GM18868 (cell line): Measurements from ENCODE around the gene UBTFL1.
"Not testable (repeated sequence)": the region's sequence is repeated elsewhere in the genome, so short reads cannot be mapped to it uniquely, and the experiment has no call there.

ENCODE experiments used
- ATAC-seq: cut with Tn5 transposase; IDR thresholded peaks from one replicate; pipeline ENCODE4 v1.9.1; 2021; ENCODE audit warnings: mild to moderate bottlenecking, moderate library complexity; ENCODE audit not compliant: unreplicated experiment

UBTFL1 gene, protein sequence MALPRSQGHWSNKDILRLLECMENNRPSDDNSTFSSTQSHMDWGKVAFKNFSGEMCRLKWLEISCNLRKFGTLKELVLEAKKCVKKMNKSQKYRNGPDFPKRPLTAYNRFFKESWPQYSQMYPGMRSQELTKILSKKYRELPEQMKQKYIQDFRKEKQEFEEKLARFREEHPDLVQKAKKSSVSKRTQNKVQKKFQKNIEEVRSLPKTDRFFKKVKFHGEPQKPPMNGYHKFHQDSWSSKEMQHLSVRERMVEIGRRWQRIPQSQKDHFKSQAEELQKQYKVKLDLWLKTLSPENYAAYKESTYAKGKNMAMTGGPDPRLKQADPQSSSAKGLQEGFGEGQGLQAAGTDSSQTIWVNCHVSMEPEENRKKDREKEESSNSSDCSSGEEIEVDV

GRCh38 chr11:90085650-90086049 lies at the start of gene UBTFL1:
TSS of gene UBTFL1 (plus strand) at chr11:90085950. CDS start at chr11:90085950, 0 bp downstream.
- ATAC-seq: not testable (repeated sequence)

GRCh38 chr11:90051591-90052209 lies 34.0 kb upstream of the UBTFL1 start:
- not testable (repeated sequence) for ATAC-seq

DNA sequence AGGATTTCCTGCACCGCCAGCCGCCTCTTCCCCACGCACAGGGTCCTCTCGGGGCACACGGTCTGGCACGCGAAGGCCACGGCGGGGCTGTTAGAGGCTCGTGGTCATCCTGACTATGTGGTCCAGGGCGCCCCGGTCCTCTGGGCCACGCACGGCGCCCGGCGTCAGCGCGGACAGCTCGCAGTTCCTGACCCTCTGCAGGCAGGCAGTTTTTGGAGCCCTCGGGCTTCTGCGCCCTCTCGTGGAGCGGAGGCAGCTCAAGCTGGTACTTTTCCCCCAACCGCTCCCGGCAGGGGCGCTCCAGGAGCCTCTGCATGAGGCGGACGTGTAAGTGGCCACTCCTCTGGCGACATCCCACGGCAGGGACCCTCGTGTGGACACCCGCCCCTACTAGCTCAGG lies 33.4 kb upstream of the UBTFL1 start:
- not testable (repeated sequence) for ATAC-seq

GRCh38 chr11:90053545-90053944 lies 32.2 kb upstream of the UBTFL1 start:
- ATAC-seq: not testable (repeated sequence)

DNA sequence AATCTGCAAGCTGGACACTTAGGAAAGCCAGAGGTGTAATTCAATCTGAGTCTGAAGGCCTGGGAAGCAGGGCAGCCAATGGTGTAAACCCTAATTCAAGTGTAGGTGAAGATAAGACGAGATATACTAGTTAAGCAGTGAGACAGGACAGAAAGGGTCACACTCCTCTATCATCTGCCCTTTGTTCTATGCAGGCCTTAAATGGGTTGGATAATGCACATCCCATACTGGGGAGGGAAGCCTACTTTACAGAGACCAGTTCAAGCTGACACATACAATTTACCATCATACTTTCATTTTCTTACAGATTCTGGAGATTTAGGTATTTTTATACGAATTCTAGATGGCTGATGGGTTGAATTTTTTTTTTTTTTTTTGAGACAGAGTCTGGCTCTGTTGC lies 3.0 kb downstream of the UBTFL1 start:
- ATAC-seq: not testable (repeated sequence)

DNA sequence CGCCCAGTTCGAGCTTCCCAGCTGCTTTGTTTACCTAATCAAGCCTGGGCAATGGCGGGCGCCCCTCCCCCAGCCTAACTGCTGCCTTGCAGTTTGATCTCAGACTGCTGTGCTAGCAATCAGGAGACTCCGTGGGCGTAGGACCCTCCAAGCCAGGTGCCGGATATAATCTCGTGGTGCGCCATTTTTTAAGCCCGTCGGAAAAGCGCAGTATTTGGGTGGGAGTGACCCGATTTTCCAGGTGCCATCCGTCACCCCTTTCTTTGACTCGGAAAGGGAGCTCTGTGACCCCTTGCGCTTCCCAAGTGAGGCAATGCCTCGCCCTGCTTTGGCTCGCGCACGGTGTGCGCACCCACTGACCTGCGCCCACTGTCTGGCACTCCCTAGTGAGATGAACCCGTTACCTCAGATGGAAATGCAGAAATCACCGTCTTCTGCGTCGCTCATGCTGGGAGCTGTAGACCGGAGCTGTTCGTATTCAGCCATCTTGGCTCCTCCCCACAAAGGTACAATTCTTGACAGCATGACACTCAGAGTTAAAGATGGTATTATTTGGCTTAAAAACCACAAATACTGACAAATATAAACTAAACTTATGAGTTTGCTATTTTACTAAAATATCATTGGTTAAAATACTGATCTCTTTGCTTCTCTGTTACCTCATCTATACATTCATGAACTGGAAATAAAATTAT lies 9.6 kb downstream of the UBTFL1 start:
- not testable (repeated sequence) for ATAC-seq

- ATAC-seq: not testable (repeated sequence)
These were observed 12.5 kb downstream of the UBTFL1 start for GRCh38 chr11:90098261-90098660.

DNA sequence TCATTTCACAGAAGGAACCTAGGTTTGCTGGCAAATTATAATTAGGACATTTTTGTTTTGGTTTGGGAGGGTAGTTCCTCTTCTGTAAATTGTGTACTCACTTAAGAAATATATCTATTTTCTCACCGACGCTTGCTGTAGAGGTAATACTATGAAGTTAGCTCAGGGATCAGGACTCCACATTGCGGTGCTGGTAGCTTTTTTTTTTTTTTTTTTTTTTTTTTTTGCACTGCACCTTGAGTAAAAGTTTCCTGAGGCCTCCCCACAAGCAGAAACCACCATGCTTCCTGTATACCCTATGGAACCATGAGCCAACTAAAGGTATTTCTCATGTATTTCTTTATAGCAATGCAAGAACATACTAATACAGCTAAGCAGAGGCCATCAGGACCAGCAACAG lies 14.7 kb downstream of the UBTFL1 start:
- ATAC-seq: no peak

DNA sequence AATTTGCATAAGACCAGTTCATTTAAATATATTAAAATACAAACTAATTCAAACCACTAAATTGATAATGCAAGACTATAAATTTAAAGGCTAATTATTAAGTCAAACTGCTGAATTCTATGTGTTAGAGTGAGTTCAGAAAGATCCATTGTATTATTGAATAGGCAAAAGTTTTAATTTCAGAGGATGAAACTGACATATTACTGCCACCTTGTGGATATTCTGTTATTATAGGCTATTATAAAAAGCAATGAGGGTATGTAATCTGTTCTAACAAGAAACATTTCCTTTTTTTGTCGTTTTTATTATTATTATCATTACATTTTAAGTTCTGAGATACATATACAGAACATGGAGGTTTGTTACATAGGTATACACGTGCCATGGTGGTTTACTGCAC lies 27.8 kb downstream of the UBTFL1 start:
- ATAC-seq: no peak

DNA sequence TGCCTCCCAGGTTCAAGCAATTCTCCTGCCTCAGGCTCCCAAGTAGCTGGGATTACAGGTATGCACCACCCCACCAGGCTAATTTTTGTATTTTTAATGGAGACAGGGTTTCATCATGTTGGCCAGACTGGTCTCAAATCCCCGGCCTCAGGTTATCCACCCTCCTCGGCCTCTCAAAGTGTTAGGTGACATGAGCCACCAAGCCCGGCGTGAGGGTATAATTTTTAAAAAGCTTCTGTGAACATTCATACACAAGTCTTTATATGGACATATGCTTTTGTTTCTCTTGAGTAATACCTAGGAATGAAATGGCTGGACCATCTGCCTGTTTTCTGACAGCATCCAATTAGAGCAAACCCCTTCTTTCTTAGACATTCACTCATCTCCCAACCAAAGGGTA lies 34.4 kb downstream of the UBTFL1 start:
- ATAC-seq: no peak

- ATAC-seq: no peak
These were observed 38.6 kb downstream of the UBTFL1 start for GRCh38 chr11:90124371-90124770.

GRCh38 chr11:90124946-90125345 lies 39.2 kb downstream of the UBTFL1 start:
- ATAC-seq: no peak

DNA sequence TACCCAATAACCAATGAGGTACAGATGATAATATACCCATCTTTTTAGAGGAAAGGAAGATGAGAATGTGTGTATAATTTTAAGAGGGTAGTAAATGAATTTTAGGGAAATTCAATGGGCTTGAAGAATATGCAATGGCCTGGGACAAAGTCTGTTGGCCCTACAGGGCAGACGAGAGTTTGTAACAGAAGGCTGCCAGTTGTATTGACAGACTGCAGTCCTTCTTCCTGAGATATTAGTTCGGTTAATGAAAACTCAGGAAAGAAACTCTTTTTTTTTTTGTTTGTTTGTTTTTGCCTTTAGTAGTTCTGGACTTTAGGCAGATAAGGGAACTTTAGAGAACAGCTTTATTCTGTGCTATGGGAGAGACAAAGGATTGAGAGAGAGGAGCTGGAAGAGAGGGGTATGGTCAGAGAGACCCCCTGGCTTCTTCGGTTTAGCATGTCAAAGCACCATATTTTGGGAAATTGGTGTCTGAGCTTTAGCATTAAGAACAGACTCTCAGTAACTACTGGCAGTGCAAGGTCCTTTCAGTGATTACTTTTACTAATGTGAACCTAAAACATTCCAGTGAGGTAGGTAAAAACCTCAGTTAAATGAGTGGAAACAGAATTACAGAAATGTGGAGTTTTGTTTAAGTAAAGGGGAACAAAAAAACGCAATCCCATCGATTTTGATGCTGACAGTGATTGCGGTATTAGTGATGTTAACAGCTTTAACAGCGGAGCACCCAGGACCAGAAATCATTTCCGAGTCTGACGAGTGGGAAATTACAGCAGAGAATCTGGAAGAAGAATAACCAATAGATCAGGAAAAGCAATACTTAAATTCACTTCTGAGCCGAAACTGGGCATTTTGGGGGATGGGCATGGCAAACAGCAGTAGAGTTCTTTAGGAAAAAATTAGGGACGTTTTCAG lies 48.1 kb downstream of the UBTFL1 start:
- no peak for ATAC-seq

DNA sequence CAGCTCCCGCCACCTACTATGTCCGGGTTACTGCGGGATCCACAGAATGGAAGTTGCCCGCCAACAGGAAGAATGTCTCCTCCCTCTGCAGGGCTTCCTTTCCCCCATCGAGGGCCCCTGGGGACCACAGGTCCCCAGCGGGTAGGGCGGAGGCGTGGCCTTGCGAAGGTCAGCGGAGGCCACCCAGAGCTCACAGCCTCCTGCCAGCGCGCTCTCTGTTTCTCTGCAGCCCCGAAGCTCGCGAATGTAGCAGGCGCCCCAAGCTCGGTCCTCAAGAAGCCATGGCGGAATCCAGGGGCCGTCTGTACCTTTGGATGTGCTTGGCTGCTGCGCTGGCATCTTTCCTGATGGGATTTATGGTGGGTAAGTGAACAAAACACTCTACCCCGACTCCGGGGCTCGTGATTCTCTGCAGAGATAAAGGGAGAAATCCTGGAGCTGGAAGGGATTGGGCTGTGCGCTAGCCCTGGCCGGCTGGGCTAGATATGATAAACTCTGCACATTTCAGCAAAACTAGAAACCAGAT lies 48.8 kb downstream of the UBTFL1 start, which contains the start of gene NAALAD2:
Gene NAALAD2 (plus strand): TSS at position 186 of the 526 bp plus-strand sequence. CDS start 96 bp downstream, at position 282.
- peak; percentile 80 for ATAC-seq

DNA sequence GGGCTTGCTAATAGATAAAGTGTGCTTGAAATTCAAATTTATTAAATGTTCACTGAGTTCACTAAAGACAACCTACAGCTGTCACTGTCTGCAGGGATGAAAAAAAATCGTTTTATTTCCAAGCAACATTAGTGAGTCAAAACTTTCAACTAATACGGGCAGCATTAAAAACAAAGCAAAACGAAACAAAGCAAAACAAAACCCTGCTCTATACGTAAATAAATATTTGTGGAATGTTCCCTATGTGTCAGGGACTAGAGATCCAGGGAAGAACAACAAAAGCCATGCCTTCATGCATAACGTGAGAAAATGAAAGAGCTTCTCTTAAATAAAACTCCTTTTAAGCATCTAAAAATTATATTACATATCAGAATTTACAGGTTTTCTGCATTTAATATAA lies 49.3 kb downstream of the UBTFL1 start:
- no peak for ATAC-seq
